ENCODE results near the gene CUL7.
"Not testable (repeated sequence)": the region's sequence is repeated elsewhere in the genome, so short reads cannot be mapped to it uniquely, and the experiment has no call there.

The CUL7 gene

GRCh38 chr6:43013843-43014433 is 39.7 kb downstream of the CUL7 start, which contains the start of the genes KLHDC3 and MEA1:
KLHDC3 (plus strand) TSS chr6:43014249; CDS start chr6:43017193, 2,944 bp downstream.
MEA1 (minus strand) TSS chr6:43013946; CDS start chr6:43013813, 133 bp downstream.
- peak; percentile 100 for DNase-seq

- no peak for DNase-seq
Measured at GRCh38 chr6:43013097-43013842, 40.4 kb downstream of the CUL7 start.

- DNase-seq, result no peak
Measured at GRCh38 chr6:43012364-43012763, 41.3 kb downstream of the CUL7 start.

GRCh38 chr6:43011207-43011606 is 42.4 kb downstream of the CUL7 start:
- DNase-seq, result no peak

- no peak for DNase-seq
Measured at GRCh38 chr6:43009124-43009523, 44.5 kb downstream of the CUL7 start.

- DNase-seq, result no peak
Measured at GRCh38 chr6:43007126-43007525, 46.5 kb downstream of the CUL7 start.

- DNase-seq, result no peak
Measured at GRCh38 chr6:43006251-43006650, 47.4 kb downstream of the CUL7 start.

- DNase-seq, result no peak
Measured at GRCh38 chr6:43005844-43006243, 47.8 kb downstream of the CUL7 start.

- no peak for DNase-seq
Measured at GRCh38 chr6:43001843-43002242, 51.8 kb downstream of the CUL7 start.

- DNase-seq, result not testable (repeated sequence)
Measured at GRCh38 chr6:42998205-42998604, 55.4 kb downstream of the CUL7 start.

- DNase-seq, result no peak
Measured at GRCh38 chr6:42996513-42996912, 57.1 kb downstream of the CUL7 start.

- no peak for DNase-seq
Measured at GRCh38 chr6:42993445-42993844, 60.2 kb downstream of the CUL7 start.

GRCh38 chr6:42989923-42990322 is 63.7 kb downstream of the CUL7 start:
- no peak for DNase-seq

- no peak for DNase-seq
Measured at GRCh38 chr6:42988486-42989020, 65.1 kb downstream of the CUL7 start.
